T-helper 9 cell (primary cell): ENCODE data around the gene SIX3.

Experiments used
- DNase-seq: peaks from one replicate; pipeline ENCODE4 v3.0.0-alpha.2; 2020

The SIX3 gene

GRCh38 chr2:44931198-44931780, 10.2 kb upstream of the SIX3 start:
- DNase-seq, result no peak

GRCh38 chr2:44932079-44932478, 9.4 kb upstream of the SIX3 start:
- no peak for DNase-seq

- no peak for DNase-seq
Measured at GRCh38 chr2:44932564-44933392, 8.7 kb upstream of the SIX3 start.

GRCh38 chr2:44933434-44933951, 8.0 kb upstream of the SIX3 start:
- DNase-seq, result no peak

GRCh38 chr2:44934038-44934982, 7.2 kb upstream of the SIX3 start:
- DNase-seq, result no peak

- no peak for DNase-seq
Measured at GRCh38 chr2:44934983-44935728, 6.3 kb upstream of the SIX3 start.

GRCh38 chr2:44935729-44936098, 5.8 kb upstream of the SIX3 start:
- DNase-seq, result no peak

GRCh38 chr2:44936275-44936674, 5.2 kb upstream of the SIX3 start:
- no peak for DNase-seq

GRCh38 chr2:44936715-44937687, 4.5 kb upstream of the SIX3 start:
- no peak for DNase-seq

- DNase-seq, result no peak
Measured at GRCh38 chr2:44937688-44938240, 3.7 kb upstream of the SIX3 start.

- no peak for DNase-seq
Measured at GRCh38 chr2:44938287-44939105, 3.0 kb upstream of the SIX3 start.

- no peak for DNase-seq
Measured at GRCh38 chr2:44939106-44940048, 2.1 kb upstream of the SIX3 start.

GRCh38 chr2:44940049-44940494, 1.4 kb upstream of the SIX3 start:
- no peak for DNase-seq

GRCh38 chr2:44940732-44941464, 604 bp upstream of the SIX3 start:
- no peak for DNase-seq

- no peak for DNase-seq
Measured at GRCh38 chr2:44942304-44943030, 965 bp downstream of the SIX3 start.

- DNase-seq, result no peak
Measured at GRCh38 chr2:44943031-44943692, 1.7 kb downstream of the SIX3 start.

GRCh38 chr2:44943693-44944101, 2.2 kb downstream of the SIX3 start:
- no peak for DNase-seq
